ENCODE data around the gene SH3PXD2A.

Gene SH3PXD2A

GRCh38 chr10:103695584-103696005 lies 159.8 kb downstream of the SH3PXD2A start:
- in situ Hi-C loops (cut with MboI; ENCODE audit: low sequenced_read_pairs), result no loop called here

GRCh38 chr10:103693812-103694205 lies 161.6 kb downstream of the SH3PXD2A start:
- in situ Hi-C loops (cut with MboI; ENCODE audit: low sequenced_read_pairs), result no loop called here

- in situ Hi-C loops (cut with MboI; ENCODE audit: low sequenced_read_pairs), result no loop called here
Observed at GRCh38 chr10:103692952-103693811, 162.2 kb downstream of the SH3PXD2A start.

- in situ Hi-C loops (cut with MboI; ENCODE audit: low sequenced_read_pairs), result no loop called here
Observed at GRCh38 chr10:103692436-103692951, 162.9 kb downstream of the SH3PXD2A start.

GRCh38 chr10:103691723-103692435 lies 163.5 kb downstream of the SH3PXD2A start:
- in situ Hi-C loops (cut with MboI; ENCODE audit: low sequenced_read_pairs), result no loop called here

- in situ Hi-C loops (cut with MboI; ENCODE audit: low sequenced_read_pairs), result no loop called here
Observed at GRCh38 chr10:103691267-103691666, 164.1 kb downstream of the SH3PXD2A start.

- in situ Hi-C loops (cut with MboI; ENCODE audit: low sequenced_read_pairs), result no loop called here
Observed at GRCh38 chr10:103690281-103690680, 165.1 kb downstream of the SH3PXD2A start.

- in situ Hi-C loops (cut with MboI; ENCODE audit: low sequenced_read_pairs), result no loop called here
Observed at GRCh38 chr10:103688491-103688890, 166.9 kb downstream of the SH3PXD2A start.

GRCh38 chr10:103687718-103688117 lies 167.7 kb downstream of the SH3PXD2A start:
- in situ Hi-C loops (cut with MboI; ENCODE audit: low sequenced_read_pairs), result no loop called here

GRCh38 chr10:103687172-103687571 lies 168.2 kb downstream of the SH3PXD2A start:
- in situ Hi-C loops (cut with MboI; ENCODE audit: low sequenced_read_pairs), result no loop called here

- in situ Hi-C loops (cut with MboI; ENCODE audit: low sequenced_read_pairs), result no loop called here
Observed at GRCh38 chr10:103685880-103686669, 169.3 kb downstream of the SH3PXD2A start.

- in situ Hi-C loops (cut with MboI; ENCODE audit: low sequenced_read_pairs), result no loop called here
Observed at GRCh38 chr10:103683851-103684250, 171.5 kb downstream of the SH3PXD2A start.

GRCh38 chr10:103682631-103683030 lies 172.7 kb downstream of the SH3PXD2A start:
- in situ Hi-C loops (cut with MboI; ENCODE audit: low sequenced_read_pairs), result no loop called here

GRCh38 chr10:103681617-103682399 lies 173.6 kb downstream of the SH3PXD2A start:
- in situ Hi-C loops (cut with MboI; ENCODE audit: low sequenced_read_pairs), result no loop called here

GRCh38 chr10:103680869-103681236 lies 174.5 kb downstream of the SH3PXD2A start:
- in situ Hi-C loops (cut with MboI; ENCODE audit: low sequenced_read_pairs), result no loop called here

- in situ Hi-C loops (cut with MboI; ENCODE audit: low sequenced_read_pairs), result no loop called here
Observed at GRCh38 chr10:103679096-103679790, 176.1 kb downstream of the SH3PXD2A start.

- in situ Hi-C loops (cut with MboI; ENCODE audit: low sequenced_read_pairs), result no loop called here
Observed at GRCh38 chr10:103678178-103678526, 177.2 kb downstream of the SH3PXD2A start.

GRCh38 chr10:103677486-103678177 lies 177.7 kb downstream of the SH3PXD2A start:
- in situ Hi-C loops (cut with MboI; ENCODE audit: low sequenced_read_pairs), result no loop called here

- in situ Hi-C loops (cut with MboI; ENCODE audit: low sequenced_read_pairs), result no loop called here
Observed at GRCh38 chr10:103676851-103677417, 178.4 kb downstream of the SH3PXD2A start.
